MM.1S (cell line): ENCODE results near the gene TRIP4.
"Not testable (repeated sequence)": the region's sequence is repeated elsewhere in the genome, so short reads cannot be mapped to it uniquely, and the experiment has no call there.

Experiments used
- DNase-seq: peaks from one replicate; pipeline ENCODE4 v3.0.0-alpha.2; 2015
- H2AFZ ChIP-seq: fragments of 300-600 bp; sonication (generic); 2 replicates; pipeline ENCODE4 v1.6.0; 2016; ENCODE audit warnings: antibody characterized with exemption, low read length
- H3F3A ChIP-seq: fragments of 300-600 bp; sonication (generic); 2 replicates; pipeline ENCODE4 v1.6.1; 2016; ENCODE audit warnings: mild to moderate bottlenecking, antibody characterized with exemption, low read length, moderate library complexity, mixed read lengths; ENCODE audit not compliant: insufficient read depth
- H3K27ac ChIP-seq: fragments of 300-600 bp; sonication (generic); 2 replicates; pipeline ENCODE4 v1.5.1; 2016; ENCODE audit warnings: mild to moderate bottlenecking, low read length
- H3K27me3 ChIP-seq: fragments of 300-600 bp; sonication (generic); replicated peaks from 2 replicates; pipeline ENCODE4 v1.6.0; 2016; ENCODE audit warnings: low read length; ENCODE audit not compliant: insufficient read depth
- H3K36me3 ChIP-seq: fragments of 300-600 bp; sonication (generic); replicated peaks from 2 replicates; pipeline ENCODE4 v1.6.1; 2016; ENCODE audit warnings: mild to moderate bottlenecking, low read length, mixed read lengths; ENCODE audit not compliant: insufficient read depth
- H3K4me1 ChIP-seq: fragments of 300-600 bp; sonication (generic); 2 replicates; pipeline ENCODE4 v1.6.1; 2016; ENCODE audit warnings: low read length, mixed read lengths
- H3K4me2 ChIP-seq: fragments of 300-600 bp; sonication (generic); 2 replicates; pipeline ENCODE4 v1.6.0; 2016; ENCODE audit warnings: low read depth, low read length
- H3K4me3 ChIP-seq: fragments of 300-600 bp; sonication (generic); 2 replicates; pipeline ENCODE4 v1.5.1; 2016; ENCODE audit warnings: low read length, mixed read lengths
- H3K79me2 ChIP-seq: fragments of 300-600 bp; sonication (generic); 2 replicates; pipeline ENCODE4 v1.6.1; 2016; ENCODE audit warnings: mixed run types, low read length, mixed read lengths
- H3K9ac ChIP-seq: fragments of 300-600 bp; sonication (generic); 2 replicates; pipeline ENCODE4 v1.6.1; 2016; ENCODE audit warnings: low read length, mixed read lengths
- H3K9me2 ChIP-seq: fragments of 300-600 bp; sonication (generic); replicated peaks from 2 replicates; pipeline ENCODE4 v1.6.1; 2016; ENCODE audit warnings: mild to moderate bottlenecking, low read length, mixed read lengths; ENCODE audit not compliant: insufficient read depth
- H3K9me3 ChIP-seq: fragments of 300-600 bp; sonication (generic); replicated peaks from 2 replicates; pipeline ENCODE4 v1.6.1; 2016; ENCODE audit warnings: mild to moderate bottlenecking, low read length, mixed read lengths; ENCODE audit not compliant: insufficient read depth
- H4K20me1 ChIP-seq: fragments of 300-600 bp; sonication (generic); 2 replicates; pipeline ENCODE4 v1.6.1; 2016; ENCODE audit warnings: mild to moderate bottlenecking, low read length, moderate library complexity, mixed read lengths; ENCODE audit not compliant: insufficient read depth
- EZH2 ChIP-seq: fragments of 300-600 bp; sonication (generic); optimal IDR thresholded peaks from 2 replicates; pipeline ENCODE3; 2017; ENCODE audit warnings: low read depth, mild to moderate bottlenecking, antibody characterized with exemption, low read length, mixed read lengths
- EZH2phosphoT487 ChIP-seq: fragments of 300-600 bp; sonication (generic); IDR thresholded peaks from 2 replicates; pipeline ENCODE4 v1.6.1; 2018; ENCODE audit warnings: antibody characterized with exemption, low read length
- TF ChIP-seq, protein P1 (sequence below): fragments of 300-600 bp; sonication (generic); IDR thresholded peaks from 2 replicates; pipeline ENCODE4 v1.5.1; 2016; ENCODE audit warnings: antibody characterized with exemption, low read length, mixed read lengths

The TRIP4 gene

DNA sequence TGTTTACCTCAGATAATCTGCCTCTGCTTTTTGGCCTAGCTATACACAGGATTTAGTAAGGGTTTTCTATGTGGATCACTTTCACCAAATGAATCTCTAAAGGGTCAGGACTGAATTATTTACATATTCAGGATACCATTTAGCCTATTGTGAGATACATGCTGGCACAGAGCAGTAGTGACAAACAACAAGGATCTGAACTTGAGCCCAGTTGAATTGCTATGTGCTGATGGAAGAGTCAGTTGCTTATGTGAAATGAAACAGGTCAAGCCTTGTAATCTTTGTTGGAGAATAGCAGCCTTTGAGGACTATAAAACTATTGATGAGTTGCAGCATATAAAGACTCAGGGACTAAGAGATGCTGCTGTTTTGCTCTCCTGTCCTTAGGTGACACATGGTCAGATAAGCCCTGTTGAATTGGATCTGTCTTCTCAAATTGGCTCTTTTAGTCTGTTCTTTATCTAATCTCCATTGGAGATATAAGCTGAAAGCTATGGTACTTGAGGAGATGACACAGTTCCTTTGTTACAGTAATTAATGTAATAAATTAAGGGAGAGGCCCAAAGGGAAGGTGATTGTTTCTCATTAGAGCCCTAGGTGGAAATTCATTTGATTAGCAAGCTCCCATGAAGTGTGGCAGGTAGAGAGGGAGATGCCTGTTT lies 103.1 kb downstream of the TRIP4 start:
- Histone ChIP-seq H3K4me3 (no peak overlapping the region), H3K9ac (no peak overlapping the region), H3K27me3 (no peaks in the 10 kb centered on the region), H2AFZ (no peak overlapping the region), H3K27ac (no peak overlapping the region), H3K4me1 (no peaks in the 10 kb centered on the region), H3K36me3 (no peaks in the 10 kb centered on the region), H3K79me2 (no peaks in the 10 kb centered on the region), H4K20me1 (no peaks in the 10 kb centered on the region), H3K9me2 (no peaks in the 10 kb centered on the region), H3K9me3 (no peaks in the 10 kb centered on the region), H3K4me2 (no peak overlapping the region), H3F3A (no peaks in the 10 kb centered on the region)
- no peak for TF ChIP-seq EZH2
- TF ChIP-seq, protein P1, sequence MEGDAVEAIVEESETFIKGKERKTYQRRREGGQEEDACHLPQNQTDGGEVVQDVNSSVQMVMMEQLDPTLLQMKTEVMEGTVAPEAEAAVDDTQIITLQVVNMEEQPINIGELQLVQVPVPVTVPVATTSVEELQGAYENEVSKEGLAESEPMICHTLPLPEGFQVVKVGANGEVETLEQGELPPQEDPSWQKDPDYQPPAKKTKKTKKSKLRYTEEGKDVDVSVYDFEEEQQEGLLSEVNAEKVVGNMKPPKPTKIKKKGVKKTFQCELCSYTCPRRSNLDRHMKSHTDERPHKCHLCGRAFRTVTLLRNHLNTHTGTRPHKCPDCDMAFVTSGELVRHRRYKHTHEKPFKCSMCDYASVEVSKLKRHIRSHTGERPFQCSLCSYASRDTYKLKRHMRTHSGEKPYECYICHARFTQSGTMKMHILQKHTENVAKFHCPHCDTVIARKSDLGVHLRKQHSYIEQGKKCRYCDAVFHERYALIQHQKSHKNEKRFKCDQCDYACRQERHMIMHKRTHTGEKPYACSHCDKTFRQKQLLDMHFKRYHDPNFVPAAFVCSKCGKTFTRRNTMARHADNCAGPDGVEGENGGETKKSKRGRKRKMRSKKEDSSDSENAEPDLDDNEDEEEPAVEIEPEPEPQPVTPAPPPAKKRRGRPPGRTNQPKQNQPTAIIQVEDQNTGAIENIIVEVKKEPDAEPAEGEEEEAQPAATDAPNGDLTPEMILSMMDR: no peak
- TF ChIP-seq EZH2phosphoT487: no peak
- no peak for DNase-seq

DNA sequence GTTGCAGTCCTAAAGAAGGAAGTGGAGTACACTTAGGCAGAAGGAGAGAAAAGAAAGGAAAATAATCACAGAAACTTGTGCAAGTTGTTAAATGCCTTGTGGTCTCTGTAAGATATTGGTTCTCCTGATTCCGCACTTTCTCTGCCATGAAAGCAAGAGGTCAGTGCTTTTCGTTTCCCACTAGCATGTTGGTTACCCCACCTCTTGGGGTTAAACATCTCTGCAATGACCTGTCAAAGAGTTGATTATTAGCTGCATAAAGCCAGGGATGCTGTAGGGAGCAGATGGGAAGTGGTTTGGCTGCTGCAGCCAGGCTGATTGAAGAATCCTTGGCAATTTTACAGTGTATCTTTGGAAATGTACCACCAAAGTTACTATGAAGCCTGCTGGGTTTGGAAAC lies 106.0 kb downstream of the TRIP4 start:
- H3K4me1 ChIP-seq: no peaks in the 10 kb centered on the region
- H3K9ac ChIP-seq: no peak overlapping the region
- H2AFZ ChIP-seq: no peak overlapping the region
- H3K27ac ChIP-seq: no peak overlapping the region
- no peaks in the 10 kb centered on the region for H4K20me1 ChIP-seq
- H3K27me3 ChIP-seq: no peaks in the 10 kb centered on the region
- H3K9me2 ChIP-seq: no peaks in the 10 kb centered on the region
- H3K36me3 ChIP-seq: no peaks in the 10 kb centered on the region
- H3F3A ChIP-seq: no peaks in the 10 kb centered on the region
- DNase-seq: no peak
- no peaks in the 10 kb centered on the region for H3K79me2 ChIP-seq
- no peak overlapping the region for H3K4me3 ChIP-seq
- TF ChIP-seq EZH2phosphoT487 (no peak), EZH2 (no peak)
- TF ChIP-seq, protein P1: no peak
- no peak overlapping the region for H3K4me2 ChIP-seq
- no peaks in the 10 kb centered on the region for H3K9me3 ChIP-seq

DNA sequence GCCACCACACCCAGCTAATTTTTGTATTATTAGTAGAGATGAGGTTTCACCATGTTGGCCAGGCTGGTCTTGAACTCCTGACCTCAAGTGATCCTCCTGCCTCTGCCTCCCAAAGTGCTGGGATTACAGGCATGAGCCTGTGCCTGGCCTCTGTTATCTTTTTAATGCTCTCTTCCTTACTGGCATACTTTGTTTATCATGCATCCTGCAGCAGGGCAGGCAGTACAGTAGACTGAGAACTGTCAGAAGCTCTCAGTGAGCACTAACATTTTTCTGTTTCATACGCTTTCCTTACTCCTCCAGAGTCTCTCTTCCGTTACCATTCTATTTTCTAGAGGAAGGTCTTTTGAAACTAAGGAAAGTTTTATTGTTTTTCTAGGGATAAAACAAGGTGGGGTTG lies 108.3 kb downstream of the TRIP4 start:
- not testable (repeated sequence) for H3K4me2 ChIP-seq, H3K36me3 ChIP-seq, H3K4me3 ChIP-seq, DNase-seq, H3K27ac ChIP-seq, H3F3A ChIP-seq, H3K9me3 ChIP-seq, H4K20me1 ChIP-seq, H3K4me1 ChIP-seq, H2AFZ ChIP-seq, H3K27me3 ChIP-seq, H3K79me2 ChIP-seq, H3K9ac ChIP-seq, H3K9me2 ChIP-seq

DNA sequence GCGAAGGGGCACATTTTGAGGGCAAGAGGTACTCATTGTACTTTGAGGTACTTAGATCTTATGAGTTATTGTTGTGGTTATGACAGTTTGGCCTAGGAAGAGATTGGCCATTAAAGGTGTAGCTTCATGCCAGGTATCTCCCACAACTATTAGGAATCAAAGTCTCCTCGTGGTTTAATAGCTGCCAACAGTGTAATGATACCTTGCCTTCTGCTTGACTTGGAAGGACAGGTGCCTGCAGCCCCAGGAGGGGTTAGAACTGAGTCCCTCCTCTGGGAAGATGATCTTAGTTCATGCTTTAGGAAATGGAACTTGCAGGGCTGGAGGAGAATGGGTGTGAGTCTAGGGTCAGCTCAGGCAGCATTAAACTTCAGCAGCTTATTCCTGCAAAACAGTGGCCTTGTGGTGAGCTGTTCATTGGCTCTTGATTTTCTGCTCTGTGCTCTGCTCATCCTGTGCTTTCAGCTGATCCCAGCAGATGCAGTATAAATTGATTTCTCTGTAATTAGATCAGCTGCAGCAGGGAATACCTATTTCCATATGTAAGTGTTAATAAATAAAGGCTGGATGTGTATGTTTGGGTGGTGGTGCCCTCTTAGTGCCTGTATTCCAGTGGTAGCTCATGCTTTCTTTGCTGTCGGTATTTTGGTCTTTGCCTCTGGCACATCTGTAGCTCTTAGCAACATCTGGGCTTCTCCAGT lies 113.2 kb downstream of the TRIP4 start:
- Histone ChIP-seq H2AFZ (no peak overlapping the region), H3K9ac (no peak overlapping the region), H3K79me2 (no peaks in the 10 kb centered on the region), H3K27ac (no peak overlapping the region), H3K36me3 (no peaks in the 10 kb centered on the region), H3K9me2 (no peaks in the 10 kb centered on the region), H3K4me2 (no peak overlapping the region), H3K27me3 (no peaks in the 10 kb centered on the region), H3K4me3 (no peak overlapping the region), H3K9me3 (no peaks in the 10 kb centered on the region), H4K20me1 (no peaks in the 10 kb centered on the region), H3F3A (no peaks in the 10 kb centered on the region), H3K4me1 (no peaks in the 10 kb centered on the region)
- TF ChIP-seq, protein P1: no peak
- no peak for TF ChIP-seq EZH2
- TF ChIP-seq EZH2phosphoT487: no peak
- DNase-seq: no peak
